ENCODE measurements around the gene KRTCAP2.

DNA sequence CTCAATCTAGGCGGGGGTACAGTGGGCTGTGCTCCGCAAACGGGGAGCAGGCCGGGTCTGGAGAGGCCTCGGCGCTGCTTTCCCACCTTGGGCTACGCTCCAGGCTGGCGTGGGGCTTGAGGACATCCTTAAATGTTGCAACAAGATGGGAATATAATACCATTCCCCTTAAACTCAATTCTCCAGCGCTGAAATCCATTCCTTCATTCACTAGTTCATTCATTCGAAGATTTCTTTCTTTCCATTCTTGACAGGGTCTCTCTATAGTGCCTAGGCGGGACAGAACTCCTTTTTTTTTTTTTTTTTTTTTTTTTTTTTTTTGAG is 32.5 kb downstream of the KRTCAP2 start:
- TF ChIP-seq, protein P1, sequence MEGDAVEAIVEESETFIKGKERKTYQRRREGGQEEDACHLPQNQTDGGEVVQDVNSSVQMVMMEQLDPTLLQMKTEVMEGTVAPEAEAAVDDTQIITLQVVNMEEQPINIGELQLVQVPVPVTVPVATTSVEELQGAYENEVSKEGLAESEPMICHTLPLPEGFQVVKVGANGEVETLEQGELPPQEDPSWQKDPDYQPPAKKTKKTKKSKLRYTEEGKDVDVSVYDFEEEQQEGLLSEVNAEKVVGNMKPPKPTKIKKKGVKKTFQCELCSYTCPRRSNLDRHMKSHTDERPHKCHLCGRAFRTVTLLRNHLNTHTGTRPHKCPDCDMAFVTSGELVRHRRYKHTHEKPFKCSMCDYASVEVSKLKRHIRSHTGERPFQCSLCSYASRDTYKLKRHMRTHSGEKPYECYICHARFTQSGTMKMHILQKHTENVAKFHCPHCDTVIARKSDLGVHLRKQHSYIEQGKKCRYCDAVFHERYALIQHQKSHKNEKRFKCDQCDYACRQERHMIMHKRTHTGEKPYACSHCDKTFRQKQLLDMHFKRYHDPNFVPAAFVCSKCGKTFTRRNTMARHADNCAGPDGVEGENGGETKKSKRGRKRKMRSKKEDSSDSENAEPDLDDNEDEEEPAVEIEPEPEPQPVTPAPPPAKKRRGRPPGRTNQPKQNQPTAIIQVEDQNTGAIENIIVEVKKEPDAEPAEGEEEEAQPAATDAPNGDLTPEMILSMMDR (IDR thresholded peaks at IDR 0.05; ENCODE audit: poor library complexity) = no peak
- TF ChIP-seq EZH2 (IDR thresholded peaks at IDR 0.05; ENCODE audit: borderline replicate concordance) (no peak), EZH2phosphoT487 (IDR thresholded peaks at IDR 0.05; ENCODE audit: low read depth, severe bottlenecking, unreplicated experiment) (no peak)

Data from hepatocyte (in vitro differentiated cells).